ENCODE results near the gene GAS2L3. TPM values are rescaled to one million over a fixed set of nuclear protein-coding genes. Genes with fewer than 3 reads are reported as not detected.

GAS2L3 gene
- total RNA-seq, 1 donor from 2014 or later: 0.07 TPM

DNA sequence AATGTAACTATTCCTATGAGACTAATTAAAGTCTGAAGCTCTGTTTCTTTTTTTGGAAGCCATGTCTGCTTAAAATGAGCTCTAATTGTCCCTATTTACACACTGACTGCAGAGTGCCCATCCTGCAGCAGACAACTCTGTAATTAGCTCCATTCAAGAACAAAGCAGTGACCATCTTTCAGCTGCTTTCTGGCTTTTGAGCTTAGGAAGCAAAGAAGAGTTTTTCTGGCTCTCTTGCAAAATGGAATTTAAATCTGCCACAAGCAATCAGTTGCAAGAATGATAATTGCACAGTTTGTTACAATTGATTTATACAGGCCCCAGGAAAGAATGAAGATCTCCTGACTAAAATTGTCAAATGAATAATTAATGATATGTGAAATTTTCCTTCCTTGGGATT lies 83.4 kb downstream of the GAS2L3 start:
- ChIA-PET CTCF (no interaction called here), POLR2A (no interaction called here)
- no peak overlapping the region for H3K4me3 Mint-ChIP-seq
- TF ChIP-seq, protein P1, sequence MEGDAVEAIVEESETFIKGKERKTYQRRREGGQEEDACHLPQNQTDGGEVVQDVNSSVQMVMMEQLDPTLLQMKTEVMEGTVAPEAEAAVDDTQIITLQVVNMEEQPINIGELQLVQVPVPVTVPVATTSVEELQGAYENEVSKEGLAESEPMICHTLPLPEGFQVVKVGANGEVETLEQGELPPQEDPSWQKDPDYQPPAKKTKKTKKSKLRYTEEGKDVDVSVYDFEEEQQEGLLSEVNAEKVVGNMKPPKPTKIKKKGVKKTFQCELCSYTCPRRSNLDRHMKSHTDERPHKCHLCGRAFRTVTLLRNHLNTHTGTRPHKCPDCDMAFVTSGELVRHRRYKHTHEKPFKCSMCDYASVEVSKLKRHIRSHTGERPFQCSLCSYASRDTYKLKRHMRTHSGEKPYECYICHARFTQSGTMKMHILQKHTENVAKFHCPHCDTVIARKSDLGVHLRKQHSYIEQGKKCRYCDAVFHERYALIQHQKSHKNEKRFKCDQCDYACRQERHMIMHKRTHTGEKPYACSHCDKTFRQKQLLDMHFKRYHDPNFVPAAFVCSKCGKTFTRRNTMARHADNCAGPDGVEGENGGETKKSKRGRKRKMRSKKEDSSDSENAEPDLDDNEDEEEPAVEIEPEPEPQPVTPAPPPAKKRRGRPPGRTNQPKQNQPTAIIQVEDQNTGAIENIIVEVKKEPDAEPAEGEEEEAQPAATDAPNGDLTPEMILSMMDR (IDR thresholded peaks at IDR 0.05): no peak
- DNase-seq (no peak), ATAC-seq (ENCODE audit: low read depth) (no peak)
- intact Hi-C loops (cut with micrococcal nuclease): no loop called here
- no peaks in the 10 kb centered on the region for H3K36me3 Mint-ChIP-seq (ENCODE audit: low read depth)
- no peaks in the 10 kb centered on the region for H3K4me1 Mint-ChIP-seq
- H3K27ac Mint-ChIP-seq: no peak overlapping the region
- H3K27me3 Mint-ChIP-seq: peaks cover 7% of the 10 kb centered on the region
- peaks cover 8% of the 10 kb centered on the region for H3K9me3 Mint-ChIP-seq

DNA sequence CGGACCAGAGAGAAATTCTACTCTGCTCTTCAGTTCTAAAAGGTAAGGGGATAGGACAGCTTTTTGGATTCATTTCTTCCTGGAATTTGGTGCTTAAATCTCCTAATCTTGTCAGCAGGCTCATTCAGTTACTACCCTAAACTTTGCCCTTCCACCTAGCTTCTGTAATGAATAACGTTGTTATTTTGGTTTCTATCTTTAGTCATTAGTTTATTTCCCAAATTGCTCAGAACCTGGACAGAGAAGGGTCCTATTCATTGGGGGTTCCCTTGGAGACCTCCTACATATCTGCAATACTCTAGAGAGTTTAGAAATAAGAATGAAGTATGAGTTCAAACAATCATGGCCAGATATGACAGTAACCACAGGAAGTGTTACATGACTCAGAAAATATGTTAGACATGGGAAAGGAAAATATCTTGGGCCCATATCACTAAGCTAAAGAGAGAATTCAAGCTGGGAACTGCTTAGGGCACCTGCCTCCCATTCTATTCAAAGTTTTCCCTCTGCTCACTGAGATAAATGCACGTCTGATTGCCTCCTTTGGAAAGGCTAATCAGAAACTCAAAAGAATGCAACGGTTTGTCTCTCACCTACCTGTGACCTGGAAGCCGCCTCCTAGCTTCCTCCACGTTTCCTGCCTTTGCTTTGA lies 87.9 kb downstream of the GAS2L3 start:
- ATAC-seq (ENCODE audit: low read depth) (no peak), DNase-seq (no peak)
- no peaks in the 10 kb centered on the region for H3K36me3 Mint-ChIP-seq (ENCODE audit: low read depth)
- intact Hi-C loops (cut with micrococcal nuclease): no loop called here
- TF ChIP-seq, protein P1 (IDR thresholded peaks at IDR 0.05): no peak
- ChIA-PET CTCF (no interaction called here), POLR2A (no interaction called here)
- no peak overlapping the region for H3K4me3 Mint-ChIP-seq
- no peak overlapping the region for H3K27ac Mint-ChIP-seq
- peaks cover 8% of the 10 kb centered on the region for H3K9me3 Mint-ChIP-seq
- H3K4me1 Mint-ChIP-seq: no peaks in the 10 kb centered on the region
- peaks cover 3% of the 10 kb centered on the region for H3K27me3 Mint-ChIP-seq

DNA sequence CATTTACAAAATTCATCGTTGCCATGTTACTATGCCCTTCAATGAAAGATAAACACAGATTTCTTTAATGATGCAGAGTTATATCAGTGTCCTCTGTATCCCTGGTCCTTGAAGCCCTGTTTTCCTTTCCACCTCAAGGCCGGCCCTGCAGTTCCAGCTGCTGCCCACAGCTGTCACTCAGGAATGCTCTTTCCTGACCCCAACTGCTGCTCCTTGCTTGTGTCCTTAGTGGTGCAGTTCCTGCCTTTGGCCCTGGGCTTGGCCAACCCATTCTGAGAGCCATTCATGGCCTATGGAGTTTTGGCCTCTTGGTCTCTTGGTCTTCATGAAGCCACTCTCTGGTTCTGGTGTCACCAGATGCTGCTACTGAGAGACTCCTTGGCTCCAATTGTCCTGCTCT lies 93.1 kb downstream of the GAS2L3 start:
- TF ChIP-seq, protein P1 (IDR thresholded peaks at IDR 0.05): no peak
- ATAC-seq (ENCODE audit: low read depth): no peak
- no peaks in the 10 kb centered on the region for H3K36me3 Mint-ChIP-seq (ENCODE audit: low read depth)
- H3K27me3 Mint-ChIP-seq: no peaks in the 10 kb centered on the region
- POLR2A ChIA-PET: no interaction called here
- intact Hi-C loops (cut with micrococcal nuclease): loop anchor here (5.0 kb wide), 1 partner anchor 76 kb away; no protein-coding TSS in a partner anchor
- H3K9me3 Mint-ChIP-seq: no peaks in the 10 kb centered on the region
- H3K4me1 Mint-ChIP-seq: no peaks in the 10 kb centered on the region
- DNase-seq: no peak
- H3K27ac Mint-ChIP-seq: no peak overlapping the region
- H3K4me3 Mint-ChIP-seq: no peak overlapping the region
- CTCF ChIA-PET: no interaction called here

DNA sequence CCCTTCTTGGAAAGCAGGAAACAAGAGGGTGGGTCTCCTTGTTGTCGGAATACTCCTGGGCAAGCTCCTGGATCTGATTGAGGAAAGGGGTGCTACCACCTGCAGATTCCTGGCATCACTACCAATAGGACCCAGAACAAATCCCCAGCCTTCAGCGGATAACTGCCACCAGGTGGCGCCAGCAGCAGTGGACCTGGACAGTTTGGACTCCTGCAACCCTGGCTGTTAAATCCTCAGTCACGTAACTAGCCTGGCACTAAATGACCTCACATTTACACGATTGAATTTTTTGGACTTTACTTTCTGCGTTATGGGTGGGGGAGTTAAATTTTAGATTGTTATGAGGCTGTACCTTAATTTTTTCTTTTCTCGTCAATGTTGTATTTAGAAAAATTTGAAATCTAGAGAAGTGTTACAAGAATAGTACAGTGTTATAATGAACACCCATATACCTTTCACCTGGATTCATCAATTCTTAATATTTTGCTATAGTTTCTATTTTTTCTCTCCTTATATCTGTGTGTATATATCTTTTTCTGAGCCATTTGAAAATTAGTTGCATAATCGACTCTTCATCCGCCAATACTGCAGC lies 95.6 kb downstream of the GAS2L3 start:
- peak; percentile 30 for DNase-seq
- CTCF ChIA-PET: interaction anchor here (0.6 kb wide), 1 partner anchor 96 kb away, joined by 3 read pairs; no protein-coding TSS in a partner anchor
- H3K4me1 Mint-ChIP-seq: no peaks in the 10 kb centered on the region
- no peaks in the 10 kb centered on the region for H3K27me3 Mint-ChIP-seq
- no peak for ATAC-seq (ENCODE audit: low read depth)
- intact Hi-C loops (cut with micrococcal nuclease): loop anchor here (5.0 kb wide), 1 partner anchor 73 kb away; no protein-coding TSS in a partner anchor
- POLR2A ChIA-PET: no interaction called here
- TF ChIP-seq, protein P1 (IDR thresholded peaks at IDR 0.05): no peak
- no peak overlapping the region for H3K27ac Mint-ChIP-seq
- no peaks in the 10 kb centered on the region for H3K36me3 Mint-ChIP-seq (ENCODE audit: low read depth)
- no peak overlapping the region for H3K4me3 Mint-ChIP-seq
- no peaks in the 10 kb centered on the region for H3K9me3 Mint-ChIP-seq

DNA sequence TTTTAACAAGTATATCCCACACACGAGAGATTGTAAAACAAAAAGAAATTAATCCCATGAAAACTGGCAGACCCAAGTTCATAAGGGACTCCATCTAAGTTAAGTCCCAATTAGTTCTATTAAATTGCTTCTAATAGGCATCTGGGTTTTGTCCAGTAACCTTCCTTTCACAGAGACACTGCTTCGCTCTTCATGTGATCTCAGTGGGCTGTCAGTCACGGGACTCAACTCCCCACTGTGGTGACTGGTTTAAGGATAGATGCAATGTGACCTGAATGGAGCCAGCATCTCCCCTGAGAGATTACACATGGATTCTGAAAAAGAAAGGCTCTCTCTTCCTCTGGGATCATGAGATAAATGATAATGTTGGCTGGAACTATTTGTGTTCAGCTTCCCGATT lies 96.4 kb downstream of the GAS2L3 start:
- ChIA-PET CTCF (no interaction called here), POLR2A (no interaction called here)
- Mint-ChIP-seq H3K4me3 (no peak overlapping the region), H3K27ac (no peak overlapping the region), H3K4me1 (no peaks in the 10 kb centered on the region), H3K9me3 (no peaks in the 10 kb centered on the region), H3K27me3 (no peaks in the 10 kb centered on the region), H3K36me3 (ENCODE audit: low read depth) (no peaks in the 10 kb centered on the region)
- TF ChIP-seq, protein P1 (IDR thresholded peaks at IDR 0.05): no peak
- DNase-seq (no peak), ATAC-seq (ENCODE audit: low read depth) (no peak)
- intact Hi-C loops (cut with micrococcal nuclease): loop anchor here (5.0 kb wide), 1 partner anchor 72 kb away; no protein-coding TSS in a partner anchor
